HepG2 (cell line): ENCODE data around the gene HDGF. TPM values are rescaled to one million over a fixed set of nuclear protein-coding genes. Genes with fewer than 3 reads are reported as not detected.

ENCODE experiments used
- ARNT2 ChIP-seq: sonication (generic); formaldehyde crosslinking; IDR thresholded peaks from 2 replicates; pipeline ENCODE4 v1.8.0; 2022; ENCODE audit warnings: mild to moderate bottlenecking, low read depth, missing genetic modification reagents, moderate library complexity
- CREM ChIP-seq, 2 experiments: sonication (generic) in 1 of 2; formaldehyde crosslinking in 1 of 2; IDR thresholded peaks; 2 replicates each; pipeline versions ENCODE4 v1.4.0 to v1.6.1; 2016 to 2020; ENCODE audit warnings: antibody characterized with exemption in 1 of 2, mild to moderate bottlenecking in 1 of 2, missing genetic modification reagents in 1 of 2
- EED ChIP-seq: sonication (generic); formaldehyde crosslinking; IDR thresholded peaks from 2 replicates; pipeline ENCODE4 v1.5.0; 2020; ENCODE audit warnings: mild to moderate bottlenecking, missing genetic modification reagents
- ISX ChIP-seq: sonication (generic); formaldehyde crosslinking; conservative IDR thresholded peaks from 2 replicates; pipeline ENCODE4 v1.5.0; 2020; ENCODE audit warnings: missing genetic modification reagents
- PHB2 ChIP-seq: fragments of 450-650 bp; IDR thresholded peaks from 2 replicates; pipeline ENCODE4 v1.6.1; 2018; ENCODE audit not compliant: partially characterized antibody
- SNAI1 ChIP-seq: sonication (generic); formaldehyde crosslinking; IDR thresholded peaks from 2 replicates; pipeline ENCODE4 v1.5.0; 2020; ENCODE audit warnings: mild to moderate bottlenecking, missing genetic modification reagents, borderline replicate concordance
- SP5 ChIP-seq: IDR thresholded peaks from 2 replicates; pipeline ENCODE4 v1.6.1; 2016; ENCODE audit warnings: low read depth, borderline replicate concordance
- SUZ12 ChIP-seq: fragments of 150-350 bp; IDR thresholded peaks from 2 replicates; pipeline ENCODE4 v1.6.1; 2014; ENCODE audit warnings: low read depth, low read length
- ZBTB4 ChIP-seq: sonication (generic); formaldehyde crosslinking; IDR thresholded peaks from 2 replicates; pipeline ENCODE4 v1.4.0; 2020; ENCODE audit warnings: missing genetic modification reagents, mild to moderate bottlenecking, borderline replicate concordance
- ZBTB40 ChIP-seq, 2 experiments: fragments of 450-650 bp in 1 of 2; sonication (generic) in 1 of 2; formaldehyde crosslinking in 1 of 2; IDR thresholded peaks; 2 replicates each; pipeline versions ENCODE4 v1.6.1 to v1.8.0; 2016 to 2022; ENCODE audit warnings: antibody characterized with exemption in 1 of 2, mild to moderate bottlenecking in 1 of 2, missing genetic modification reagents in 1 of 2
- ZBTB7B ChIP-seq: sonication (generic); formaldehyde crosslinking; IDR thresholded peaks from 2 replicates; pipeline ENCODE4 v1.4.0; 2020; ENCODE audit warnings: missing genetic modification reagents
- ZNF225 ChIP-seq: sonication (generic); formaldehyde crosslinking; IDR thresholded peaks from 2 replicates; pipeline ENCODE4 v1.4.0; 2020; ENCODE audit warnings: mild to moderate bottlenecking, missing genetic modification reagents
- ZNF580 ChIP-seq: IDR thresholded peaks from 2 replicates; pipeline ENCODE4 v1.6.1; 2016; ENCODE audit warnings: low read depth, borderline replicate concordance
- ZNF639 ChIP-seq: conservative IDR thresholded peaks from 2 replicates; pipeline ENCODE4 v1.6.1; 2018; ENCODE audit warnings: missing genetic modification reagents
- polyA plus RNA-seq, 8 experiments: library from polyadenylated mRNA; depleted of rRNA in 3 of 8; stranded (reverse) in 7 of 8; unstranded in 1 of 8; fragments of >200 nt; fragmentation: Illumina TruSeq in 4 of 8; extraction: Trizol in 4 of 8; gene quantifications; 2 replicates each; pipeline versions ENCODE4 v1.2.1 to v1.2.3, GENCODE V29; 2011 to 2016; ENCODE audit warnings: low read depth in 4 of 8, missing spikeins in 1 of 8, mixed read lengths in 1 of 8; ENCODE audit not compliant: insufficient read depth in 1 of 8
- total RNA-seq, 5 experiments: library from RNA; depleted of rRNA; stranded (reverse); fragments of >200 nt; fragmentation: Illumina TruSeq; extraction: Trizol; gene quantifications; 2 replicates each; pipeline ENCODE4 v1.2.3, GENCODE V29; 2016; ENCODE audit warnings: low read depth in 1 of 5

HDGF gene
- total and polyA plus RNA-seq, 2 of the 13 experiments (the other 11 are each of a cell fraction or from before 2014, with no cell fraction given) = 156 to 196 TPM

- peak; percentile 93 for TF ChIP-seq ZBTB40 (IDR thresholded peaks at IDR 0.05)
- peak; percentile 78 for TF ChIP-seq ZBTB40 (CRISPR knock-in tag; IDR thresholded peaks at IDR 0.05)
- peak; percentile 73; the same call in 1 of the 2 replicates for TF ChIP-seq ARNT2 (CRISPR knock-in tag)
- TF ChIP-seq ZNF225 (CRISPR knock-in tag) = peak; percentile 25; the same call in 1 of the 2 replicates
- peak; percentile 82 for TF ChIP-seq ZNF639 (CRISPR knock-in tag)
- peak; percentile 10; the same call in 1 of the 2 replicates for TF ChIP-seq ZNF580 (CRISPR knock-in tag)
- TF ChIP-seq CREM (IDR thresholded peaks at IDR 0.05) = peak; percentile 100
- TF ChIP-seq CREM (CRISPR knock-in tag; IDR thresholded peaks at IDR 0.05) = no peak
- peak; percentile 90 for TF ChIP-seq SUZ12
- no peak for TF ChIP-seq ZBTB4 (CRISPR knock-in tag)
- TF ChIP-seq SP5 = peak; percentile 57
- TF ChIP-seq ISX (CRISPR knock-in tag) = no peak
- peak; percentile 82; the same call in 1 of the 2 replicates for TF ChIP-seq EED (CRISPR knock-in tag)
- peak; percentile 65; the same call in 1 of the 2 replicates for TF ChIP-seq SNAI1
- 0 out of 2 replicates have a peak, but pooled peaks have one; percentile 15 for TF ChIP-seq ZBTB7B (CRISPR knock-in tag)
- no peak for TF ChIP-seq PHB2
These were observed 10.6 kb downstream of the HDGF start, which contains the start of gene MRPL24 (continued) for GRCh38 chr1:156740741-156741480.
